Hepatic stellate cell (primary cell): ENCODE measurements around the gene ADCY5.

ENCODE experiments used
- DNase-seq: peaks from one replicate; pipeline ENCODE4 v3.0.0; 2011; ENCODE audit warnings: low spot score

ADCY5 gene

GRCh38 chr3:123341871-123342630 lies 106.8 kb downstream of the ADCY5 start:
- no peak for DNase-seq

GRCh38 chr3:123340336-123340735 lies 108.6 kb downstream of the ADCY5 start:
- DNase-seq = no peak

GRCh38 chr3:123339302-123339701 lies 109.6 kb downstream of the ADCY5 start:
- no peak for DNase-seq

- DNase-seq = no peak
These were observed 110.2 kb downstream of the ADCY5 start for GRCh38 chr3:123338620-123339061.

- DNase-seq = no peak
These were observed 110.8 kb downstream of the ADCY5 start for GRCh38 chr3:123337948-123338619.

GRCh38 chr3:123337226-123337625 lies 111.7 kb downstream of the ADCY5 start:
- no peak for DNase-seq

GRCh38 chr3:123336441-123336851 lies 112.4 kb downstream of the ADCY5 start:
- DNase-seq = no peak

- DNase-seq = no peak
These were observed 112.9 kb downstream of the ADCY5 start for GRCh38 chr3:123336001-123336400.

- DNase-seq = no peak
These were observed 113.8 kb downstream of the ADCY5 start for GRCh38 chr3:123335007-123335670.

GRCh38 chr3:123334056-123334455 lies 114.8 kb downstream of the ADCY5 start:
- DNase-seq = no peak

GRCh38 chr3:123333401-123333800 lies 115.5 kb downstream of the ADCY5 start:
- DNase-seq = no peak

- no peak for DNase-seq
These were observed 116.7 kb downstream of the ADCY5 start for GRCh38 chr3:123332124-123332641.

- no peak for DNase-seq
These were observed 117.2 kb downstream of the ADCY5 start for GRCh38 chr3:123331651-123332050.

- no peak for DNase-seq
These were observed 117.9 kb downstream of the ADCY5 start for GRCh38 chr3:123331006-123331405.

- no peak for DNase-seq
These were observed 118.4 kb downstream of the ADCY5 start for GRCh38 chr3:123330441-123330991.

- no peak for DNase-seq
These were observed 119.1 kb downstream of the ADCY5 start for GRCh38 chr3:123329636-123330340.

GRCh38 chr3:123328851-123329635 lies 119.8 kb downstream of the ADCY5 start:
- peak; percentile 81 for DNase-seq

- no peak for DNase-seq
These were observed 120.7 kb downstream of the ADCY5 start for GRCh38 chr3:123327956-123328850.

GRCh38 chr3:123327480-123327879 lies 121.4 kb downstream of the ADCY5 start:
- no peak for DNase-seq

- DNase-seq = no peak
These were observed 122.4 kb downstream of the ADCY5 start for GRCh38 chr3:123326531-123326930.
